NAMALWA (cell line): ENCODE measurements around the gene ABAT.
"Not testable (repeated sequence)": the region's sequence is repeated elsewhere in the genome, so short reads cannot be mapped to it uniquely, and the experiment has no call there.

ENCODE experiments used
- DNase-seq: peaks from one replicate; pipeline ENCODE4 v3.0.0-alpha.2; 2015; ENCODE audit warnings: low spot score

ABAT gene

DNA sequence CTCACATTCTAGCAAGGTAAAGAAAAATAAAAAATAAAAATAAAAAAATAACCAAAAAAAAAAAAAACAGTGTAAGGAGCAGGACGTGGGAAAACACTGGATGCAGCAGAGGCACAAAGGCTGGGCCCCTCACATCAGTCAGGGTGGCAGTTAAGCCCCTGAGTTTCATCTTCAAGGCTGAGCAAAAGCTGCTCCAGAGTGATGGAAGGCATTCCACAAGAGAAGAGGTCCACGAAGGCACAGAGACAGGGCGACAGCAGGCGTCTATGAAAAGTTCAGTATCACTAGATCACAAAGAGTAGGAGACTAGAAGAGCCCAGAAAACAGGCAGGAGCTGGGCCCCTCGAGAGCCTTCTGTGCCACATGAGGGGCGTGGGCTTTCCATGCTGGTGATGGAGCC lies 111.0 kb downstream of the ABAT start:
- no peak for DNase-seq

- not testable (repeated sequence) for DNase-seq
Measured at GRCh38 chr16:8786316-8786715, 111.9 kb downstream of the ABAT start.

- DNase-seq: no peak
Measured at GRCh38 chr16:8788578-8789172, 114.3 kb downstream of the ABAT start.

DNA sequence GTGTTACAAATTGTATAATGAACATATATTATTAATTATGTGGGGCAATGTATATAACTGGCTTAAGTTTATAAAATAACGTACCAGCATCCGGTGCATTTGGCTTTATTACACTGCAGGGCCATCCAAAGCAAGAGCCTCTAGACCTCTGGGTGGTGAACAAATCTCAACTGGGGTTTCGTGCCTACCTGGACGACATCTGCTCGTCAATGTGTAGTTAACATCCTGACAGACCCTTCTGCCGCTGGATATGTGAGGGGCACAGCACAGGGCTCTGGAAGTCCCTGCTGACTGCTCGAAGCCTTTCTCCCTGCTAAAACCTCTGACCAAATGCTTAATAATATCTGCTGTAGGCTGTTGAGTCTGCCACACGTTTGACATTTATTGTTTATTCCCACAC lies 120.7 kb downstream of the ABAT start:
- no peak for DNase-seq

DNA sequence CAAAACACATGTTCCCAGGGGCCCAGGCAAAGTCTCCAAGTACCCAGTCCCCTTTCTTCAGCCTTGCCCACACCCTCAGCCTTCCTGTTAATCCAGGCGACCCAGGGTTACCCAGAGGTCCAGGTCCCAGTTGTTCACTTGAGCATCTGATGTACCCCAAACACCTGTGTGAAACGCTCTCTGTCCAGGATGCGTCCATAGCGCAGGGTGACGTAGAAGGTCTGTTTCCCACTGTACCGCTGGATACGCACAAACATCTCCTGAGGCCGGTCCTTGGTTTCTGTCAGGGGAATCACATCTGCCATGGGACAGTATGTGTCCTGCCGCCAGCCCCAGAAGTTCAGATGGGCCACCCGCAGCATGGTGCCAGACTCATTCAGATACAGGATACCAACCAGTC lies 121.4 kb downstream of the ABAT start:
- no peak for DNase-seq

GRCh38 chr16:8796469-8797363 lies 122.3 kb downstream of the ABAT start:
- DNase-seq: peak; percentile 21

GRCh38 chr16:8797364-8798173 lies 123.2 kb downstream of the ABAT start, which contains the start of the genes PMM2 and TMEM186:
Gene PMM2, plus strand, starts transcription at chr16:8797839. Its CDS starts 44 bp downstream, at chr16:8797883.
Gene TMEM186, minus strand, starts transcription at chr16:8797639. Its CDS starts 25 bp downstream, at chr16:8797614.
- DNase-seq: peak; percentile 98

- no peak for DNase-seq
Measured at GRCh38 chr16:8798174-8798527, 123.7 kb downstream of the ABAT start.

DNA sequence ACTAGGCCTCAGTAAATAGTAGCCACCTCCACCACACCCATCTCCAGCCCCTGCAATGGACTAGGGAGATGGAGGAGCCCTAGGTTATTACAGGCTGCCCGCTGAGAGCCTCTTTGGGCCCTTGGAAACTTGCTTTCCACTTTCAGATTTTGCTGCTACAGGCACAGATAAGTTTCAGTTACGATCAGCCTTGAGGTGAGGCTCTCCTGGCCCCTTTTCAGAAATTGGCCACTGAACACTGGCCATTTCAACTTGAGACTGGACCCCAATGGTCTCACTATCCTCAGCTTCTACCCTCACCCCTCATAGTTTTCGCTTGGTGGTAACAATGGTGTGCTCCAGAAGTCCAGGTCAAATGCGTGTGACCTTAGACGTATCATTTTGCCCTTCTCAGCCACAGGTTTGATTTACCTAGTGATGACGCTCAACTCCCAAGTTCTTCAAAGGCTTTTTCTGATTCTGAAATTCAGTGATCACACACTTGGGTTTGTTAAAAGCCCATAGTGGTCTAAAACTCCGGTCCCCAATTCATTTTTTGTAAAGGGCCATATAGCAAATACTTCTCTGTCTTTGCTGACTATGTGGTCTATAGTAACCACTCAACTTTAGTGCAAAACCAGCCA lies 124.2 kb downstream of the ABAT start:
- DNase-seq: no peak

GRCh38 chr16:8801701-8802100 lies 127.3 kb downstream of the ABAT start:
- DNase-seq: no peak

DNA sequence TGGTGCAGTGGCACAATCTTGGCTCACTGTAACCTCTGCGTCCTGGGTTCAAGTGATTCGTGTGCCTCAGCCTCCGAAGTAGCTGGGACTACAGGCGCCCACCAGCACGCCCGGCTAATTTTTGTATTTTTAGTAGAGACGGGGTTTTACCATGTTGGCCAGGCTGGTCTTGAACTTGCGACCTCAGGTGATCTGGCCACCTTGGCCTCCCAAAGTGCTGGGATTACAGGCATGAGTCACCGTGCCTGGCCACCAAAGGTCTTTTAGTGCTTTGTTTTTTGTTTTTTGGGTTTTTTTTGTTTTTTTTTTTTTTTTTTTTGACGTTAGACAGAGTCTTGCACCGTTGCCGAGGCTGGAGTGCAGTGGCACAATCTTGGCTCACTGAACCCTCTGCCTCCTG lies 129.3 kb downstream of the ABAT start:
- not testable (repeated sequence) for DNase-seq

DNA sequence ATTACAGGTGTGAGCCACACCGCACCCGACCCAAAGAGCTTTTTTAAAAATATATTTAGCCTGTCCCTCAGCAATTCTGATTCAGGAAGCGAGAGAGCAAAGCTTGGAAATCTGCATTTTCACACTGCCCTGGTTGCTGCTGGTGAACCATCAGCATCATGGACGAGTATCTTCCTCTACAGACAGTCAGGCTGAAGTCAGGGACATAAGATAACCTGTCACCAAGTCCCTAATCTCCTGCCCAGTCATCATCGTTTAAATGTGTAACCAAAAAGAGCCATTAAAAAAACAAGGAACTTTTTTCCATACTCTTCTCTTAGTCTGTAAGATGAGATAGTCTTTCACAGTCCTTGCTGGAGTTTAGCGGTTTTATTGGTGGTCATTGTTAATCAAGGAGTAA lies 129.9 kb downstream of the ABAT start:
- no peak for DNase-seq

DNA sequence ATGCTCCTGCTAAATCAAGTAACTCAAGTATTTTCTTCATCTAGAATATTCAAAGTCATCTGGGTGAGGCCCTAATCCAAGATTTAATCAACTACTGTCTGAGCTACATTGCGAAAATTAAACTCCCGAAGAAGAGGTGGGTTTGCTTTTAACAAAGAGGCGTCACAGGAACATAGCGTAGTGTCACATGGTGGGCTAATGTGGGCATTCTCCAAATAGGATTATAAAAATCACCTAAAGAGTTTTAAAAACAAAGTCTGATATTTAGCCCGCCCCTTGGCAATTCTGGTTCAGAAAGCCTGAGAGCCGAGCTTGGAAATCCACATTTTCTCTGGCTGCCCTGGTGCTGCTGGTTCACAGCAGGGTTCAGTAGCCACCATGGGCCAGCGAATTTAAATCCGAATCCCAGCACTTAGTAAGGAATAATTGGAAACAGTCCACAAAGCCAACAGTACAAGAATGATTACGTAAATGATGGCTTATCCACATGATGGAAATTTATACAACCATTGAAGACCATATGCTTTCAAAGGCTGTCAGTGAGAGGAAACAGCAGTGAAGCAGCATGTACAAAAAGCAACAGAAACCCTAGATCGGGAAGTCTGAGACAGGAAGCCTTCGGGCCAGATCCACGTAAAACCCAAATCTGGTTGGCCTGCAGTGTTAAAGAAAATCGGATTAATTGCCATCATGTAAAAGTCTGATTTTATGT lies 132.0 kb downstream of the ABAT start:
- DNase-seq: no peak

DNA sequence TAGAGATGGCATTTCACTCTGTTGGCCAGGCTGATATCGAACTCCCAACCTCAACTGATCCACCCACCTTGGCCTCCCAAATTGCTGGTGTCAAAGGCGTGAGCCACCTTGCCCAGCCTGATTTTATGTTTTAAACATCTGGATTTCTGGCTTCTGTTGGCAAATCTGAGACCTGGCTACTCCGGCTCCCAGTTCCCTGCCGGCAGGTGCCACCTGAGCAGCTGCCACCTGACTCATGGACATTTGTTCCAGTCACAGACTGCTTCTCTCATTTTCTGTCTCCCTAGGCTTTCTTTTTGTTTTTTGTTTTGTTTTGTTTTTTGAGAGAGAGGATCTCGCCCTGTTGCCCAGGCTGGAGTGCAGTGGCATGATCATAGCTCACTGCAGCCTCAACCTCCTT lies 132.8 kb downstream of the ABAT start:
- no peak for DNase-seq

GRCh38 chr16:8808009-8808408 lies 133.6 kb downstream of the ABAT start:
- no peak for DNase-seq

- no peak for DNase-seq
Measured at GRCh38 chr16:8808613-8809353, 134.4 kb downstream of the ABAT start.

DNA sequence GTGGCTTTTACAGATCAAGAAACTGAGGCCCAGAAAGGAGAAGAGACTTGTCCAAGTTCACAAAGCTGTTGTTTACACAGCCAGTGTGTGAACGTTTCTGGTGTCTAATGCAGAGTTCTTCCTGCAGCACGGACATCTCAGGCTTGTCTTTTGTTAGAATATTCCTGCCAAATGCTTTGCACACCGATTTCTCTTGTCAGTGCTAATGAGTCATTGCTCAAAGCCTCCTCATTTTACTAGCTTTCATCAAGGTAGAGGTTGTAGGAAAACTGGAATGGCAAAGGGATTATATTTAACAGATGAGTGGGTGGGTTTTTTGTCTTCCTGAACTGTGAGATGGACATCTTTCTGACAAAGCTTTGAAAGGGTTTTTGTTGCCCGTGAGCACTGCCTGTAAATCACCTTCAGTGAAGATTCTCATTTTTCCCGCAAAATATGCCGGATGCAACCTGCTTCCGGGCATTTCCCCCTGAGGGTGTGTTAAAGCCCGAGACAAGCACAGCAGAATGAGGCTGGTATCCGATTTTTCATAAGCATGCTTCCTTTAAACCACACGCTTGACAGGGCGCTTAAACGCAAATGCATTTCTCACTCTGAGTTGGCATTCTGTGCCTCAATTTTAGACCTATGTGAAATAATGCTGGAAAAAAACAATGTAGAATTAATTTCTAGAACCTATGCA lies 137.9 kb downstream of the ABAT start:
- no peak for DNase-seq

- no peak for DNase-seq
Measured at GRCh38 chr16:8814095-8814806, 139.8 kb downstream of the ABAT start.

DNA sequence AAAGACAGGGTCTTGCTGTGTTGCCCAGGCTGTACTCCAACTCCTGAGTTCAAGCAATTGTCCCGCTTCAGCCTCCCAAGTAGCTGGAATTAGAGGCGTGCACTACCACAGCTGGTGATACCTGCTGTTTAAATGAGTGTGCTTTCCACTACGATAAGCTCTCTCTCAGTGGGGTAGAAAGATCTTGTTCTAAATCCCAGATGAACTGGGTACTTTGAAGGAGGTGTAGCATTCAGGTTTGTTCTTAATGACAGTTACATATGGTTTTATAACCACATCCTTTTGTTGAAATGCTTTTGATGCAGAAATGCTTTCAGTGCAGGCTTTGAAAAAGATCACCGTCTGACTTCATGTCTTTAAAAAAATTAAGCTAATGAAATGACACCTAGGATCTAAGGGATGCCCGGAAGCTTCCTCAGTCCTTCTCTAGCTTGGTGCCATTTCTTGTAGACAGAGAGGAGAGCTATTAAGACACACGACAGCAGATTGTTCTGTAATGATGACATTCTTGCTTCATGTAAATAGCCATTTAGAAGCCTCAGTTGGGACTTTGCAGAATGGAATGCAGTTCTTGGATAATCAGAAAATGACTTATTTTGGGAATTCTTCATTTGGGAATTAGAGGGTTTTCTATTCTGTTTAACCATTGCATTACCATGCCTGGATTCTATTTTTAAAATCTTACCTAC lies 142.7 kb downstream of the ABAT start:
- DNase-seq: no peak
